MM.1S (cell line): Measurements from ENCODE around the gene GUCY1A2.

ENCODE experiments used
- EZH2 ChIP-seq: fragments of 300-600 bp; sonication (generic); optimal IDR thresholded peaks from 2 replicates; pipeline ENCODE3; 2017; ENCODE audit warnings: low read depth, mild to moderate bottlenecking, antibody characterized with exemption, low read length, mixed read lengths
- TF ChIP-seq, protein P1 (sequence below): fragments of 300-600 bp; sonication (generic); IDR thresholded peaks from 2 replicates; pipeline ENCODE4 v1.5.1; 2016; ENCODE audit warnings: antibody characterized with exemption, low read length, mixed read lengths

DNA sequence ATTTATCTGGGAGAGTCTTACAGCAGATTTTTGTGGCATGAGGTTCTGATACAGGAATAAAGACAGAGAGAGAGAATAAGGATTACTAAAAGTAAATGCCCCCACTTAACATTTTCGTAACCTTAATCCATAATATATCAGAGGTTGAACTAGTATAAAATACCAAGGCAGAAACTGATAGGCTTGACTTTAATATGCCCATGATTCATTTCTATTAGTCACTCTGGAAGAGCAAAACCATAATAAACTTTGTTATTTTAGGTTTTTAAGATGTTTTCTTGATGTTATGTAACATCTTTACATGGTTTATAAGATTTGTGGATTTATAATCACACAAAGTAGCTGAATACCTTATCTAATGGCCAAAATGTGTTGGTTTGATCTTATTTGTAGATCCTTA, 19.1 kb downstream of the GUCY1A2 start:
- TF ChIP-seq EZH2, result no peak
- TF ChIP-seq, protein P1, sequence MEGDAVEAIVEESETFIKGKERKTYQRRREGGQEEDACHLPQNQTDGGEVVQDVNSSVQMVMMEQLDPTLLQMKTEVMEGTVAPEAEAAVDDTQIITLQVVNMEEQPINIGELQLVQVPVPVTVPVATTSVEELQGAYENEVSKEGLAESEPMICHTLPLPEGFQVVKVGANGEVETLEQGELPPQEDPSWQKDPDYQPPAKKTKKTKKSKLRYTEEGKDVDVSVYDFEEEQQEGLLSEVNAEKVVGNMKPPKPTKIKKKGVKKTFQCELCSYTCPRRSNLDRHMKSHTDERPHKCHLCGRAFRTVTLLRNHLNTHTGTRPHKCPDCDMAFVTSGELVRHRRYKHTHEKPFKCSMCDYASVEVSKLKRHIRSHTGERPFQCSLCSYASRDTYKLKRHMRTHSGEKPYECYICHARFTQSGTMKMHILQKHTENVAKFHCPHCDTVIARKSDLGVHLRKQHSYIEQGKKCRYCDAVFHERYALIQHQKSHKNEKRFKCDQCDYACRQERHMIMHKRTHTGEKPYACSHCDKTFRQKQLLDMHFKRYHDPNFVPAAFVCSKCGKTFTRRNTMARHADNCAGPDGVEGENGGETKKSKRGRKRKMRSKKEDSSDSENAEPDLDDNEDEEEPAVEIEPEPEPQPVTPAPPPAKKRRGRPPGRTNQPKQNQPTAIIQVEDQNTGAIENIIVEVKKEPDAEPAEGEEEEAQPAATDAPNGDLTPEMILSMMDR, result no peak
